Measurements from ENCODE around the gene TRIM72.
"Not testable (repeated sequence)": the region's sequence is repeated elsewhere in the genome, so short reads cannot be mapped to it uniquely, and the experiment has no call there.

Gene TRIM72
- total RNA-seq: 0.28 to 5.1 (median 1.2) reads per million in 17 experiments

GRCh38 chr16:31213877-31214707, at the start of gene TRIM72:
Gene TRIM72, plus strand, starts transcription at chr16:31214119. Its CDS starts 620 bp downstream, at chr16:31214739.
- DNase-seq: peak; percentile 36 to 62 (median 57)

- DNase-seq: peak in 3 of 4 experiments; percentile 29 to 33 (median 30)
These were observed 46.6 kb upstream of the TRIM72 start for GRCh38 chr16:31167315-31167714.

GRCh38 chr16:31168848-31169247, 45.1 kb upstream of the TRIM72 start:
- DNase-seq: no peak

- DNase-seq: not testable (repeated sequence)
These were observed 43.9 kb upstream of the TRIM72 start for GRCh38 chr16:31170048-31170447.

- DNase-seq: peak; percentile 77 to 91 (median 82)
These were observed 36.8 kb upstream of the TRIM72 start for GRCh38 chr16:31177136-31177535.

GRCh38 chr16:31179219-31179746, 34.6 kb upstream of the TRIM72 start:
- DNase-seq: peak in 1 of 4 experiments; percentile 12

GRCh38 chr16:31179747-31180459, 34.0 kb upstream of the TRIM72 start, which contains the start of gene FUS:
Gene FUS, plus strand, starts transcription at chr16:31180139. Its CDS starts 76 bp downstream, at chr16:31180215.
- peak; percentile 90 to 96 (median 94) for DNase-seq

GRCh38 chr16:31181102-31181830, 32.7 kb upstream of the TRIM72 start:
- peak; percentile 60 to 82 (median 76) for DNase-seq

GRCh38 chr16:31182391-31182790, 31.5 kb upstream of the TRIM72 start:
- DNase-seq: no peak

- no peak for DNase-seq
These were observed 30.2 kb upstream of the TRIM72 start for GRCh38 chr16:31183432-31184428.

- DNase-seq: no peak
These were observed 29.0 kb upstream of the TRIM72 start for GRCh38 chr16:31184888-31185287.

- no peak for DNase-seq
These were observed 28.6 kb upstream of the TRIM72 start for GRCh38 chr16:31185339-31185738.

- peak in 3 of 4 experiments; percentile 29 to 44 (median 43) for DNase-seq
These were observed 27.7 kb upstream of the TRIM72 start for GRCh38 chr16:31186176-31186575.

GRCh38 chr16:31186930-31187807, 26.8 kb upstream of the TRIM72 start:
- no peak for DNase-seq

GRCh38 chr16:31187808-31188189, 26.1 kb upstream of the TRIM72 start:
- no peak for DNase-seq

GRCh38 chr16:31188450-31189411, 25.2 kb upstream of the TRIM72 start:
- no peak for DNase-seq

- DNase-seq: no peak
These were observed 24.5 kb upstream of the TRIM72 start for GRCh38 chr16:31189412-31189778.

- no peak for DNase-seq
These were observed 23.9 kb upstream of the TRIM72 start for GRCh38 chr16:31190061-31190460.

All from suppressor macrophage (primary cell).